Caki2 (cell line): ENCODE results near the gene REXO4. TPM values are rescaled to one million over a fixed set of nuclear protein-coding genes. Genes with fewer than 3 reads are reported as not detected.
"Not testable (repeated sequence)": the region's sequence is repeated elsewhere in the genome, so short reads cannot be mapped to it uniquely, and the experiment has no call there.

Source experiments
- DNase-seq: peaks from one replicate; pipeline ENCODE4 v3.0.0-alpha.2; 2015; ENCODE audit warnings: low read depth
- in situ Hi-C: cut with HindIII; loops from 2 replicates; pipeline ENCODE4 v1.10.0; 2016; ENCODE audit warnings: low sequenced_read_pairs, low pct_unique_long_range_greater_than_20kb, mixed read lengths
- total RNA-seq: library from RNA; depleted of rRNA; stranded (reverse); fragments of >200 nt; shearing (Covaris generic); gene quantifications from 2 replicates; pipeline ENCODE4 v1.2.3, GENCODE V29; 2014; ENCODE audit warnings: low replicate concordance

Gene REXO4
- total RNA-seq, 1 experiment from 2014 or later = 27.5 TPM

GRCh38 chr9:133454325-133454724 is 36.5 kb upstream of the REXO4 start:
- DNase-seq = no peak
- in situ Hi-C loops = no loop called here

- in situ Hi-C loops = no loop called here
- no peak for DNase-seq
Observed at GRCh38 chr9:133453651-133454050, 35.8 kb upstream of the REXO4 start.

GRCh38 chr9:133452562-133452961 is 34.8 kb upstream of the REXO4 start:
- DNase-seq = no peak
- in situ Hi-C loops = no loop called here

GRCh38 chr9:133451865-133452264 is 34.1 kb upstream of the REXO4 start:
- in situ Hi-C loops, DNase-seq: not testable (repeated sequence)

- in situ Hi-C loops = no loop called here
Observed at GRCh38 chr9:133449760-133450159, 31.9 kb upstream of the REXO4 start.

DNA sequence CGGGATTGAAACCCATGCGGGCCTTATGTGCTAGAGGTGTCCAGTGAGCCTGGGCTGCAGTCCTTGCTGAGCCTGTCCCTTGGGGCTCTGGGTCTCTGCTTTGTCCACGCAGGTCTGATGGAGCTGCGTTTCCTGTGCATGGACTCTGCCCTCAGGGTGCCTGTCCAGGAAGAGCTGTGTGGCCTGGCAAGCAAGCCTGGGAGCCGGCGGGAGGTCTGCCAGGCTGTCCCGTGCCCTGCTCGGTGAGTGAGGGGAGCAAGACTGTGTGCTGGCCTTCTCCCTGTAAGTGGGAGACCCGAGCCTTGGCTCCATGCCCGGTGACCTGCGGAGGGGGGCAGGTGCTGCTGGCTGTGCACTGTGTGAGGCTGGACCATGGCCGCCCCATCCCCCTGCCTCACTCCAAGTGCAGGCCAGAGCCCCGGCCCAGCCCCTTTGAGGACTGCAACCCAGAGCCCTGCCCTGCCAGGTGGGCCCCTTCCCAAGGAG is 30.7 kb upstream of the REXO4 start:
- DNase-seq = no peak
- in situ Hi-C loops = no loop called here

More at GRCh38 chr9:133449760-133450159, 31.9 kb upstream of the REXO4 start:
- peak; percentile 38 for DNase-seq

DNA sequence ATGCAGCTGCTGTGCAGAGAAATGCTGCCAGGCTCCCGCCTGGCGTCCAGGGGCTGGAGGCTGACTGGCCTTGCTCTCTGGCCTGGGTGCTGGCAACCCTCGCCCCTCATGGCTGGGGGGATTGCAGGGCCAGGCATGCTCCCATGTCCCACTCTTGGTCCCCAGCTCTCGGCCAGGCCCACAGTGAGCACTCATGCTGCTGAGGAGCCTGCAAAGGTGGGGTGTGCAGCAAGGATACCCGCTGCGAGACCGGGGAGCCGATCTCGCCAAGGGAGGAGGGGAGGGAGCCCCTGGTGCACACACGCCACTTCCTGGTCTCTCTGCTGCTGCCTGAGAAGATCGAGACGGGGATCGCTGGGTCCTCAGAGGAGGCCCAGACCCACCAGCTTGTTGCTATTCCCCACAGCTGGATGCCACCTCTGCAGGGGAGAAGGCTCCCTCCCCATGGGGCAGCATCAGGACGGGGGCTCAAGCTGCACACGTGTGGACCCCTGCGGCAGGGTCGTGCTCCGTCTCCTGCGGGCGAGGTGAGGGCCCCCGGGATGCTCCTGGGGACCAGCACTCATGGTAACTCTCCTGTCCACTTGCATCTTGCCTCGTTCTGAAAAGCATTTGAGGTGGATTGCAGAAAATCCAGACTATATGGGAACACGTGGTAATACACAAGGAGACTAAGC is 27.6 kb upstream of the REXO4 start:
- in situ Hi-C loops = no loop called here
- no peak for DNase-seq

- in situ Hi-C loops = no loop called here
- DNase-seq = no peak
Observed at GRCh38 chr9:133443982-133444381, 26.2 kb upstream of the REXO4 start.

GRCh38 chr9:133443248-133443647 is 25.4 kb upstream of the REXO4 start:
- no peak for DNase-seq
- in situ Hi-C loops = no loop called here

GRCh38 chr9:133441571-133441970 is 23.8 kb upstream of the REXO4 start:
- DNase-seq = no peak
- in situ Hi-C loops = no loop called here

DNA sequence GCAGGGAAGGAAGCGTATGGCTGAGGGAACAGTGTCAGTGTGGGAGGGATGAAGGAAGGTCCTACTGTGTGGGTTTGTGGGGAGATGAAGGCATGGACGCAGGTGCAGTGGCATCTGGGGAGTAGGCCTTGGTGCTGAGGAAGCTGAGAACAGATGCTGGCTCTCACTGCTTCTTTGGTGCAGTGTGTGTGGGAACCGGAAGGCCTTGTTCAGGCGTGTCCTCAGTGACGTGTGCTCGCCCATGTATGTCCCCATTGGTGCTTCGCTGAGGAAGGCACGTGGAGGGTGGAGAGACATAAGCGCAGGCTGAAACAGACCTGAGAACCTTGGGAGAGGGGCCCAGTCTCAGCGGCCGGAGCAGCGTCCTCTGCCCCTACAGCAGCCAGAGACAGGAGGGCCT is 23.1 kb upstream of the REXO4 start:
- no peak for DNase-seq
- in situ Hi-C loops = no loop called here

DNA sequence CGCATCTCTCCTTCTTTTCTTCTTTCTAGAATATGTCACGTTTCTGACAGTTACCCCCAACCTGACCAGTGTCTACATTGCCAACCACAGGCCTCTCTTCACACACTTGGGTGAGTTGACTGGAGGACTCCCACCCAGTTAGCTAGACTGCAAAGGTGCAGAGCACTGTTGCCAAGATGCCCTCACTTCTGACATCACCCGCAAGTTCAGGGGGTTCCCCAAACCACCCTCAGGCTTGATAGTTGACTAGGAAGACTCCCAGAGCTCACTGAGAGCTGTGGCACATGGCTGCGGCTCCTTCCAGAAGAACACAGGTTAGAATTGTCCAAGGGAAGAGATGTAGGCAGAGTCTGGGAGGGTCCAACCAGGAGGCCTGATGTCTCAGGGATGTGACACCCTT is 21.5 kb upstream of the REXO4 start:
- DNase-seq = no peak
- in situ Hi-C loops = no loop called here

- in situ Hi-C loops = no loop called here
- no peak for DNase-seq
Observed at GRCh38 chr9:133437753-133438531, 20.1 kb upstream of the REXO4 start.

GRCh38 chr9:133436681-133437080 is 18.9 kb upstream of the REXO4 start:
- in situ Hi-C loops = no loop called here
- DNase-seq = no peak

GRCh38 chr9:133433351-133433843 is 15.6 kb upstream of the REXO4 start:
- DNase-seq = no peak
- in situ Hi-C loops = no loop called here

GRCh38 chr9:133430244-133430643 is 12.4 kb upstream of the REXO4 start:
- no peak for DNase-seq
- in situ Hi-C loops = no loop called here

GRCh38 chr9:133429641-133430161 is 11.9 kb upstream of the REXO4 start:
- no peak for DNase-seq
- in situ Hi-C loops = no loop called here

DNA sequence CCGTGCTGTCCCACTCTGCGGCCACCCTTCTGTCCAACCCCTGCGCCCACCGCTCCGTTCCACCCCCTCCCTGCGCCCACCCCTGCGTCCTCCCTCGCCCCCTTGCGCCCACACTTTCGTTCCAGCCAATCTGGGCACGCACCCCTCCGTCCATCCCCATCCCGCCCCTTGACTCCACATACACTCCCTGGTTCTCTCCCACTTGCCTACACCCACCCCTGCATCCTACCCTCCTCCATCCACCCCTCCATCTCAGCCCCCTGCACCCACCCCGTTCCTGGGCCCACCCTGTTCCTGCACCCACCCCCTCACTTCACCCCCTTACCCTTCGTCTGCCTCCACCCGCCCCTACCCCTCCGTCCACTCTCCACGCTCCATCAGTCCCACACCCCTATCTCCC is 11.4 kb upstream of the REXO4 start:
- DNase-seq = no peak

GRCh38 chr9:133428617-133429101 is 10.8 kb upstream of the REXO4 start:
- no peak for DNase-seq
- in situ Hi-C loops = no loop called here

More for the DNA sequence above, 11.4 kb upstream of the REXO4 start:
- in situ Hi-C loops = no loop called here
